Right atrium auricular region (tissue), 2 donors: Measurements from ENCODE around the gene SIX6. TPM values are rescaled to one million over a fixed set of nuclear protein-coding genes. Genes with fewer than 3 reads are reported as not detected.
A peak's percentile ranks its signal among the peaks of the same experiment; 100 is the strongest.

Experiments
- DNase-seq: peaks from one replicate; pipeline ENCODE4 v3.0.0-alpha.2; 2019; ENCODE audit warnings: low spot score
- H3K27ac ChIP-seq, 2 donors: fragments of 200-600 bp; sonication (generic); 1 replicate in 1 of 2; 2 replicates in 1 of 2; pipeline ENCODE4 v1.5.1; 2016 to 2019
- H3K27me3 ChIP-seq, 2 donors: fragments of 200-600 bp; sonication (generic); one replicate each; pipeline versions ENCODE4 v1.5.1 to v1.6.0; 2017 to 2019
- H3K36me3 ChIP-seq: fragments of 200-600 bp; sonication (generic); one replicate; pipeline ENCODE4 v1.5.1; 2016
- H3K4me1 ChIP-seq, 2 donors: fragments of 200-600 bp; sonication (generic); one replicate each; pipeline versions ENCODE4 v1.5.1 to v1.6.0; 2017 to 2019
- H3K4me3 ChIP-seq, 2 donors: fragments of 200-600 bp; sonication (generic); 1 replicate in 1 of 2; 2 replicates in 1 of 2; pipeline ENCODE4 v1.5.1; 2017 to 2019; ENCODE audit warnings: mild to moderate bottlenecking in 1 of 2, moderate library complexity in 1 of 2
- H3K9me3 ChIP-seq, 2 donors: fragments of 200-600 bp; sonication (generic); one replicate each; pipeline ENCODE4 v1.5.1; 2019
- total RNA-seq, 2 donors: library from RNA; depleted of rRNA; stranded (reverse); fragments of >200 nt; gene quantifications; one replicate each; pipeline ENCODE4 v1.1.0, GENCODE V29; 2016
- TF ChIP-seq, protein P1 (sequence below), 2 donors: fragments of 200-600 bp; sonication (generic); IDR thresholded peaks; one replicate each; pipeline ENCODE4 v1.5.1; 2019; ENCODE audit warnings: antibody characterized with exemption in 2 of 2

Gene SIX6
- total RNA-seq, 2 donors from 2014 or later, result not detected

GRCh38 chr14:60510951-60511599 is 2.1 kb downstream of the SIX6 start:
- no peak for DNase-seq
- H3K27ac ChIP-seq, result no peak overlapping the region
- no peaks in the 10 kb centered on the region for H3K9me3 ChIP-seq
- peaks cover 50 to 90% of the 10 kb centered on the region in 2 donors for H3K27me3 ChIP-seq
- no peaks in the 10 kb centered on the region for H3K36me3 ChIP-seq
- TF ChIP-seq, protein P1, sequence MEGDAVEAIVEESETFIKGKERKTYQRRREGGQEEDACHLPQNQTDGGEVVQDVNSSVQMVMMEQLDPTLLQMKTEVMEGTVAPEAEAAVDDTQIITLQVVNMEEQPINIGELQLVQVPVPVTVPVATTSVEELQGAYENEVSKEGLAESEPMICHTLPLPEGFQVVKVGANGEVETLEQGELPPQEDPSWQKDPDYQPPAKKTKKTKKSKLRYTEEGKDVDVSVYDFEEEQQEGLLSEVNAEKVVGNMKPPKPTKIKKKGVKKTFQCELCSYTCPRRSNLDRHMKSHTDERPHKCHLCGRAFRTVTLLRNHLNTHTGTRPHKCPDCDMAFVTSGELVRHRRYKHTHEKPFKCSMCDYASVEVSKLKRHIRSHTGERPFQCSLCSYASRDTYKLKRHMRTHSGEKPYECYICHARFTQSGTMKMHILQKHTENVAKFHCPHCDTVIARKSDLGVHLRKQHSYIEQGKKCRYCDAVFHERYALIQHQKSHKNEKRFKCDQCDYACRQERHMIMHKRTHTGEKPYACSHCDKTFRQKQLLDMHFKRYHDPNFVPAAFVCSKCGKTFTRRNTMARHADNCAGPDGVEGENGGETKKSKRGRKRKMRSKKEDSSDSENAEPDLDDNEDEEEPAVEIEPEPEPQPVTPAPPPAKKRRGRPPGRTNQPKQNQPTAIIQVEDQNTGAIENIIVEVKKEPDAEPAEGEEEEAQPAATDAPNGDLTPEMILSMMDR (IDR thresholded peaks at IDR 0.05), result no peak
- no peak overlapping the region for H3K4me3 ChIP-seq
- peaks cover 0 to 50% of the 10 kb centered on the region in 2 donors for H3K4me1 ChIP-seq

- H3K27me3 ChIP-seq, result peaks cover 45 to 80% of the 10 kb centered on the region in 2 donors
Observed at GRCh38 chr14:60512126-60512525, 3.2 kb downstream of the SIX6 start.

DNA sequence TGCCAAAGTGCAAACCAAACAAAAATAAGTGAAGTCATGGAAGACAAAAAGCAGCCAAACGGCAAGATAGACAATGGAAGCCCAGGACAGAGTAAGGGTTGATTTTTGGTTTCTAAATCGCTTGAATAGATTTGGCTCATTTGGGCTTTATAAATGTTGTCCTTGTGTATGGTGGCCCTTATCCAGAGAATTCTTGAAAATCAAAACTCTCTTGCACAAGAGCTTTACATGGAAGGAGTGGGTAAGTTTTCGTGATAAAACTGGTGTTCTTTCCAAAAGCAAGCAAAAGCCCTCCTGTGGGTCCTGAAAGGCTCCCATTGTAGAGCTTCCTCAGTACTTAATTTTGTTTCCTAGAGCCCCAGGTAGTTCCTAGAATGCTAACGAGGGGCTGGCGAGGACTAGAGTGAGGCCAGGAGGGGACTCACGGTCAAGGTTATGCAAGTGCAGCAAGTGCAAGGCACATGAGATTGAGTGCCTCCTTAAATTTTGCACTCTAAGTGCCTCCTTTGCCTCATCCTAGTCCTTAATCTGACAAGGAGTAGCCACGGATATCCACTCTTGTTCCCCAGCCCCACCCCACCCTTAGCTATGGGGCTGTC is 4.1 kb downstream of the SIX6 start:
- Histone ChIP-seq H3K4me3 (no peak overlapping the region), H3K27ac (no peak overlapping the region), H3K4me1 (peaks cover 0 to 44% of the 10 kb centered on the region in 2 donors), H3K9me3 (peaks cover 0 to 9% of the 10 kb centered on the region in 2 donors), H3K36me3 (no peaks in the 10 kb centered on the region), H3K27me3 (peaks cover 37 to 70% of the 10 kb centered on the region in 2 donors)
- TF ChIP-seq, protein P1 (IDR thresholded peaks at IDR 0.05), result no peak
- DNase-seq, result no peak

More at GRCh38 chr14:60512126-60512525, 3.2 kb downstream of the SIX6 start:
- Histone ChIP-seq H3K27ac (no peak overlapping the region), H3K4me1 (peaks cover 0 to 47% of the 10 kb centered on the region in 2 donors), H3K9me3 (peaks cover 0 to 2% of the 10 kb centered on the region in 2 donors), H3K36me3 (no peaks in the 10 kb centered on the region), H3K4me3 (no peak overlapping the region)
- DNase-seq, result no peak
- TF ChIP-seq, protein P1 (IDR thresholded peaks at IDR 0.05), result no peak

DNA sequence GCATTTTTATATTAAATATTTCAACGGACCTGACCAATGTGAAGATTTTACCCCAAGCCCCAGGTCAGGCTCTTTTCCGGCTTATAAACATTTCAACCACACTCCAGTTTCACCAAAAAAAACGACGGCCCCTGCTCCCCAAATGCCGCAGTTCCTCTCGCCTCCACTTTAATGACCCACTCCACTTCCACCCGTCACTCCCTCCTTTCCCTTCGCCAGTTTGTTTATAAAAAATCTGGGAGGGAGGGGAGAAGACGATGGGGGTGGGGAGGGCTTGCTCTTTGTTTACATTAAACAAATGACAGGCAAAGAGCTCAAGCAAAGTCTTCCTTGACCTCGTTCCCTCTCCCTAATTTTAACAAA is 5.4 kb downstream of the SIX6 start:
- H3K27ac ChIP-seq, result no peak overlapping the region
- peaks cover 0 to 9% of the 10 kb centered on the region in 2 donors for H3K9me3 ChIP-seq
- peak overlapping the region; percentile 19 to 42 for H3K4me3 ChIP-seq
- no peaks in the 10 kb centered on the region for H3K36me3 ChIP-seq
- peaks cover 0 to 35% of the 10 kb centered on the region in 2 donors for H3K4me1 ChIP-seq
- peaks cover 27 to 57% of the 10 kb centered on the region in 2 donors for H3K27me3 ChIP-seq
- TF ChIP-seq, protein P1 (IDR thresholded peaks at IDR 0.05), result no peak
- no peak for DNase-seq

DNA sequence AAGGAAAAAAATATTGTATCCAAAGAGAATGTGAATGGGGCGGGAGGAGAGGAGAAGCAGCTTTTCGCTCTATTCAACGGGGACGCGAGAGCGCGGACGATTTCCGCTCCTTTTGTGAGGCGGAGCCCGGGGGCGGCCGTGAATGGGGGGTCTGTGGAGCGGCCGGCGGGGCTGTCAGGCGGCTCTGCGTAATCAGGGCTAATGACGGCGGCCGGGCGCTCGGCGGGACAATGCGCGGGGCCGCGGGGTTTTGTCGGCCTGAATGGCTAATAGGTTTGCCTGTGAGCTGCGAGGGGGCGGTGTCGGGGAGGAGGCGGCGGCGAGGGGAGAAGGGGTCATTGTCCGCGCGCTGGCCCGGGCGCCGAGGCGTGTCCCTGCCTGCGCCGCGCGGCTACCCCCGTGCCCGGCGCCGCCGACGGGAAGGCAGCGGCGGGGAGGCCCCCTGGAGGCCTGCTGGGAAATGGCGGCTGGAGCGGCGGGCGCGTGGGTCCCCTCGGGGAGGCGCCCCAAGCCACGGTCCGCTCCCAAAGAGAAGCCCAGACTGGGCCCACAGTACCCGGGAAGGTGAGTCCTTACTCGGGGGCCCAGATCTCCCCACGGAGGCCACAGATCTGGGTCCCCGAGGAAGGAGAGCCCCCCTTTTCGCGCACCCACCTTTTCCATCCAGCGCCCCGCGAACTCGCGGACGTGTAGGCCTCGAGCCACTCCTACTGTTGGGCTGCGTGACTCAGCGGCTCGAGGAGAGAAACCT is 6.0 kb downstream of the SIX6 start:
- Histone ChIP-seq H3K36me3 (no peaks in the 10 kb centered on the region), H3K27me3 (peaks cover 22 to 52% of the 10 kb centered on the region in 2 donors), H3K27ac (no peak overlapping the region), H3K9me3 (peaks cover 0 to 9% of the 10 kb centered on the region in 2 donors), H3K4me1 (peaks cover 0 to 30% of the 10 kb centered on the region in 2 donors), H3K4me3 (peak overlapping the region; percentile 19 to 42)
- TF ChIP-seq, protein P1 (IDR thresholded peaks at IDR 0.05), result peak in 1 of 2 donors; percentile 36
- no peak for DNase-seq
